ENCODE data around the gene MAGI2.

GRCh38 chr7:78747592-78747991 is 705.9 kb downstream of the MAGI2 start:
- TF ChIP-seq POLR2AphosphoS5 (IDR thresholded peaks at IDR 0.05; ENCODE audit: insufficient read depth in 1 of 2, low read depth in 1 of 2) (no peak), CTCF (IDR thresholded peaks at IDR 0.05) (no peak), POLR2A (IDR thresholded peaks at IDR 0.05) (no peak)
